ENCODE data around the gene GUK1.

Gene GUK1

DNA sequence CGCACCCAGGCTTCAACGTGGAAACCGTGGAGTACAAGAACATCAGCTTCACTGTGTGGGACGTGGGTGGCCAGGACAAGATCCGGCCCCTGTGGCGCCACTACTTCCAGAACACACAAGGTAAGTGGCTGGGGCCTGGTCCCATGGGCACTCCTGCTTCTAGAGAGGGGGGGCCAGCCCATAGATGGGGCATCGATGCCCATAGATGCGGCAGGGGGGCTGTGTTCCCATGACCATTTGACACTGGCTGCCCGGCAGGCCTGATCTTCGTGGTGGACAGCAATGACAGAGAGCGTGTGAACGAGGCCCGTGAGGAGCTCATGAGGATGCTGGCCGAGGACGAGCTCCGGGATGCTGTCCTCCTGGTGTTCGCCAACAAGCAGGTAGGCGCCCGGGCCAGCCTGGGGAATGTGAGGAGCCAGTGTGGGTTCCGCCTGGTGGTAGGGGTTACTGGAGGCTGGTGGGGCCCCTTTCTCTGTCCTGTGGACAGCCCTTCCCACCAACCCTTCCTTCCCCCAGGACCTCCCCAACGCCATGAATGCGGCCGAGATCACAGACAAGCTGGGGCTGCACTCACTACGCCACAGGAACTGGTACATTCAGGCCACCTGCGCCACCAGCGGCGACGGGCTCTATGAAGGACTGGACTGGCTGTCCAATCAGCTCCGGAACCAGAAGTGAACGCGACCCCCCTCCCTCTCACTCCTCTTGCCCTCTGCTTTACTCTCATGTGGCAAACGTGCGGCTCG lies 42.6 kb upstream of the GUK1 start:
- Histone ChIP-seq H3K9me2 (replicated peaks; ENCODE audit: low read depth, low read length) (no peaks in the 10 kb centered on the region), H2AFZ (ENCODE audit: low read length) (no peak overlapping the region), H3F3A (ENCODE audit: low read depth) (no peaks in the 10 kb centered on the region)

DNA sequence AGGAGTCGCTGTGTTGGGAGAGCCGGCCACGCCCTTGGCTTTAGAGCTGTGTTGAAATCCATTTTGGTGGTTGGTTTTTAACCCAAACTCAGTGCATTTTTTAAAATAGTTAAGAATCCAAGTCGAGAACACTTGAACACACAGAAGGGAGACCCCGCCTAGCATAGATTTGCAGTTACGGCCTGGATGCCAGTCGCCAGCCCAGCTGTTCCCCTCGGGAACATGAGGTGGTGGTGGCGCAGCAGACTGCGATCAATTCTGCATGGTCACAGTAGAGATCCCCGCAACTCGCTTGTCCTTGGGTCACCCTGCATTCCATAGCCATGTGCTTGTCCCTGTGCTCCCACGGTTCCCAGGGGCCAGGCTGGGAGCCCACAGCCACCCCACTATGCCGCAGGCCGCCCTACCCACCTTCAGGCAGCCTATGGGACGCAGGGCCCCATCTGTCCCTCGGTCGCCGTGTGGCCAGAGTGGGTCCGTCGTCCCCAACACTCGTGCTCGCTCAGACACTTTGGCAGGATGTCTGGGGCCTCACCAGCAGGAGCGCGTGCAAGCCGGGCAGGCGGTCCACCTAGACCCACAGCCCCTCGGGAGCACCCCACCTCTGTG lies 41.7 kb upstream of the GUK1 start:
- H3K4me3 ChIP-seq (ENCODE audit: low read length, poor library complexity, severe bottlenecking): no peak overlapping the region

More for the DNA sequence above, 42.6 kb upstream of the GUK1 start:
- no peaks in the 10 kb centered on the region for H3K4me1 ChIP-seq (ENCODE audit: insufficient read depth, low read length, poor library complexity, severe bottlenecking)
- H4K20me1 ChIP-seq (ENCODE audit: insufficient read depth, low read length, poor library complexity, severe bottlenecking): peaks cover 84% of the 10 kb centered on the region
- no peak overlapping the region for H3K4me3 ChIP-seq (ENCODE audit: low read length, poor library complexity, severe bottlenecking)
- peaks cover 79% of the 10 kb centered on the region for H3K79me2 ChIP-seq (ENCODE audit: insufficient read depth, low read length)
- peaks cover 13% of the 10 kb centered on the region; the same call in 1 of the 2 replicates for H3K9me3 ChIP-seq (ENCODE audit: insufficient read depth, low read depth, low read length)
- TF ChIP-seq EZH2phosphoT487 (IDR thresholded peaks at IDR 0.05; ENCODE audit: borderline replicate concordance): no peak
- TF ChIP-seq, protein P1, sequence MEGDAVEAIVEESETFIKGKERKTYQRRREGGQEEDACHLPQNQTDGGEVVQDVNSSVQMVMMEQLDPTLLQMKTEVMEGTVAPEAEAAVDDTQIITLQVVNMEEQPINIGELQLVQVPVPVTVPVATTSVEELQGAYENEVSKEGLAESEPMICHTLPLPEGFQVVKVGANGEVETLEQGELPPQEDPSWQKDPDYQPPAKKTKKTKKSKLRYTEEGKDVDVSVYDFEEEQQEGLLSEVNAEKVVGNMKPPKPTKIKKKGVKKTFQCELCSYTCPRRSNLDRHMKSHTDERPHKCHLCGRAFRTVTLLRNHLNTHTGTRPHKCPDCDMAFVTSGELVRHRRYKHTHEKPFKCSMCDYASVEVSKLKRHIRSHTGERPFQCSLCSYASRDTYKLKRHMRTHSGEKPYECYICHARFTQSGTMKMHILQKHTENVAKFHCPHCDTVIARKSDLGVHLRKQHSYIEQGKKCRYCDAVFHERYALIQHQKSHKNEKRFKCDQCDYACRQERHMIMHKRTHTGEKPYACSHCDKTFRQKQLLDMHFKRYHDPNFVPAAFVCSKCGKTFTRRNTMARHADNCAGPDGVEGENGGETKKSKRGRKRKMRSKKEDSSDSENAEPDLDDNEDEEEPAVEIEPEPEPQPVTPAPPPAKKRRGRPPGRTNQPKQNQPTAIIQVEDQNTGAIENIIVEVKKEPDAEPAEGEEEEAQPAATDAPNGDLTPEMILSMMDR (conservative IDR thresholded peaks at IDR 0.05; ENCODE audit: low read length): no peak
- no peak overlapping the region for H3K4me2 ChIP-seq (ENCODE audit: low read depth, low read length, poor library complexity, severe bottlenecking)
- peaks cover 61% of the 10 kb centered on the region; the same call in 1 of the 2 replicates for H3K36me3 ChIP-seq (ENCODE audit: insufficient read depth, low read length)
- H3K9ac ChIP-seq (ENCODE audit: low read depth, low read length, poor library complexity, severe bottlenecking): no peak overlapping the region
- H3K27me3 ChIP-seq (ENCODE audit: insufficient read depth, low read length, poor library complexity, severe bottlenecking): no peaks in the 10 kb centered on the region

DNA sequence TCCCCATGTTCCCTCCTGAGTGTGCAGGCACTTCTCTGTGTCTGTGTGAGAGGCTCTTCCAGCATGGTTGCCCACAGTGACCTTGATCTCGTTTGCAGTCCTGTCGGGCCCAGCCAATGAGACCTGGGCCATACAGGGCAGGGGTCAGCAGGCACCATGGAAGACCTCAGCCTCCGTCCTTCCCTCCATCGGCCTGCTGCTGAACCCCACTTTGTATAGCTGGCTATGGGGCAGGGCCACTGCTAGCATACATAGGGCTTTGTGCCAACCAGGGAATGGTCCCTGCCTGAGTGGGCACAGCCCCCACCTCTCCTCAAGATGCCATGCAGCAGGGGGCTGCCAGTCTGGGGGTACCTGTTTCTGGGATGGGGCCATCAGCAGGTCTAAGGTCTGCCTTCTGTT lies 40.7 kb upstream of the GUK1 start:
- no peak overlapping the region for H3K4me3 ChIP-seq (ENCODE audit: low read length, poor library complexity, severe bottlenecking)
- peaks cover 49% of the 10 kb centered on the region; the same call in 1 of the 2 replicates for H3K36me3 ChIP-seq (ENCODE audit: insufficient read depth, low read length)
- TF ChIP-seq, protein P1 (conservative IDR thresholded peaks at IDR 0.05; ENCODE audit: low read length): no peak
- TF ChIP-seq EZH2phosphoT487 (IDR thresholded peaks at IDR 0.05; ENCODE audit: borderline replicate concordance): no peak
- no peak overlapping the region for H3K4me2 ChIP-seq (ENCODE audit: low read depth, low read length, poor library complexity, severe bottlenecking)
- no peak overlapping the region for H2AFZ ChIP-seq (ENCODE audit: low read length)
- peaks cover 7% of the 10 kb centered on the region; the same call in 1 of the 2 replicates for H3K9me3 ChIP-seq (ENCODE audit: insufficient read depth, low read depth, low read length)
- H4K20me1 ChIP-seq (ENCODE audit: insufficient read depth, low read length, poor library complexity, severe bottlenecking): peaks cover 77% of the 10 kb centered on the region
- H3K4me1 ChIP-seq (ENCODE audit: insufficient read depth, low read length, poor library complexity, severe bottlenecking): peaks cover 7% of the 10 kb centered on the region
- H3K79me2 ChIP-seq (ENCODE audit: insufficient read depth, low read length): peaks cover 76% of the 10 kb centered on the region
- no peaks in the 10 kb centered on the region for H3K9me2 ChIP-seq (replicated peaks; ENCODE audit: low read depth, low read length)
- H3F3A ChIP-seq (ENCODE audit: low read depth): no peaks in the 10 kb centered on the region
- H3K9ac ChIP-seq (ENCODE audit: low read depth, low read length, poor library complexity, severe bottlenecking): no peak overlapping the region
- no peaks in the 10 kb centered on the region for H3K27me3 ChIP-seq (ENCODE audit: insufficient read depth, low read length, poor library complexity, severe bottlenecking)

More for the DNA sequence above, 41.7 kb upstream of the GUK1 start:
- TF ChIP-seq, protein P1 (conservative IDR thresholded peaks at IDR 0.05; ENCODE audit: low read length): no peak
- TF ChIP-seq EZH2phosphoT487 (IDR thresholded peaks at IDR 0.05; ENCODE audit: borderline replicate concordance): no peak
- peaks cover 13% of the 10 kb centered on the region; the same call in 1 of the 2 replicates for H3K9me3 ChIP-seq (ENCODE audit: insufficient read depth, low read depth, low read length)
- peaks cover 76% of the 10 kb centered on the region for H3K79me2 ChIP-seq (ENCODE audit: insufficient read depth, low read length)
- no peaks in the 10 kb centered on the region for H3K27me3 ChIP-seq (ENCODE audit: insufficient read depth, low read length, poor library complexity, severe bottlenecking)
- peaks cover 77% of the 10 kb centered on the region for H4K20me1 ChIP-seq (ENCODE audit: insufficient read depth, low read length, poor library complexity, severe bottlenecking)
- peaks cover 53% of the 10 kb centered on the region; the same call in 1 of the 2 replicates for H3K36me3 ChIP-seq (ENCODE audit: insufficient read depth, low read length)
- no peak overlapping the region for H2AFZ ChIP-seq (ENCODE audit: low read length)
- no peak overlapping the region for H3K4me2 ChIP-seq (ENCODE audit: low read depth, low read length, poor library complexity, severe bottlenecking)
- no peak overlapping the region for H3K9ac ChIP-seq (ENCODE audit: low read depth, low read length, poor library complexity, severe bottlenecking)
- no peaks in the 10 kb centered on the region for H3K4me1 ChIP-seq (ENCODE audit: insufficient read depth, low read length, poor library complexity, severe bottlenecking)
- no peaks in the 10 kb centered on the region for H3K9me2 ChIP-seq (replicated peaks; ENCODE audit: low read depth, low read length)
- H3F3A ChIP-seq (ENCODE audit: low read depth): no peaks in the 10 kb centered on the region

Data from Loucy (cell line).